Skin epidermis (tissue), 12 donors: ENCODE measurements around the gene SORCS1.

Source experiments
- H3K27ac ChIP-seq, 21 experiments: fragments of 200-600 bp; sonication (generic) in 11 of 21; one replicate each; pipeline ENCODE4 v1.5.0; 2020; ENCODE audit warnings: mild to moderate bottlenecking in 3 of 21, inconsistent platforms in 2 of 21, moderate library complexity in 2 of 21
- H3K4me3 ChIP-seq, 7 experiments: fragments of 200-600 bp; sonication (generic) in 2 of 7; one replicate each; pipeline ENCODE4 v1.5.0; 2020; ENCODE audit warnings: inconsistent platforms in 2 of 7, mild to moderate bottlenecking in 2 of 7, moderate library complexity in 1 of 7

SORCS1 gene

GRCh38 chr10:106917452-106918055, 247.0 kb downstream of the SORCS1 start:
- no peak overlapping the region for H3K27ac ChIP-seq
- H3K4me3 ChIP-seq: no peak overlapping the region

GRCh38 chr10:106914016-106914415, 250.5 kb downstream of the SORCS1 start:
- Histone ChIP-seq H3K4me3 (no peak overlapping the region), H3K27ac (no peak overlapping the region)

GRCh38 chr10:106913348-106913747, 251.2 kb downstream of the SORCS1 start:
- Histone ChIP-seq H3K27ac (no peak overlapping the region), H3K4me3 (no peak overlapping the region)

GRCh38 chr10:106911096-106911495, 253.4 kb downstream of the SORCS1 start:
- Histone ChIP-seq H3K4me3 (no peak overlapping the region), H3K27ac (no peak overlapping the region)

GRCh38 chr10:106910666-106911065, 253.8 kb downstream of the SORCS1 start:
- H3K4me3 ChIP-seq: no peak overlapping the region
- no peak overlapping the region for H3K27ac ChIP-seq

GRCh38 chr10:106908225-106908624, 256.3 kb downstream of the SORCS1 start:
- no peak overlapping the region for H3K4me3 ChIP-seq
- no peak overlapping the region for H3K27ac ChIP-seq

- no peak overlapping the region for H3K4me3 ChIP-seq
- H3K27ac ChIP-seq: no peak overlapping the region
Observed at GRCh38 chr10:106904209-106904608, 260.3 kb downstream of the SORCS1 start.

GRCh38 chr10:106903180-106903579, 261.3 kb downstream of the SORCS1 start:
- no peak overlapping the region for H3K4me3 ChIP-seq
- no peak overlapping the region for H3K27ac ChIP-seq

- H3K4me3 ChIP-seq: no peak overlapping the region
Observed at GRCh38 chr10:106900016-106900652, 264.4 kb downstream of the SORCS1 start.

GRCh38 chr10:106898446-106898845, 266.1 kb downstream of the SORCS1 start:
- Histone ChIP-seq H3K27ac (no peak overlapping the region), H3K4me3 (no peak overlapping the region)

More at GRCh38 chr10:106900016-106900652, 264.4 kb downstream of the SORCS1 start:
- H3K27ac ChIP-seq: no peak overlapping the region

- Histone ChIP-seq H3K27ac (no peak overlapping the region), H3K4me3 (no peak overlapping the region)
Observed at GRCh38 chr10:106897719-106898118, 266.8 kb downstream of the SORCS1 start.

- no peak overlapping the region for H3K27ac ChIP-seq
- H3K4me3 ChIP-seq: no peak overlapping the region
Observed at GRCh38 chr10:106894692-106895091, 269.8 kb downstream of the SORCS1 start.

GRCh38 chr10:106877574-106877973, 286.9 kb downstream of the SORCS1 start:
- H3K4me3 ChIP-seq: no peak overlapping the region
- no peak overlapping the region for H3K27ac ChIP-seq

- no peak overlapping the region for H3K27ac ChIP-seq
- no peak overlapping the region for H3K4me3 ChIP-seq
Observed at GRCh38 chr10:106874604-106874889, 290.0 kb downstream of the SORCS1 start.

GRCh38 chr10:106873770-106874603, 290.5 kb downstream of the SORCS1 start:
- no peak overlapping the region for H3K4me3 ChIP-seq
- H3K27ac ChIP-seq: no peak overlapping the region

GRCh38 chr10:106872176-106872575, 292.3 kb downstream of the SORCS1 start:
- Histone ChIP-seq H3K4me3 (no peak overlapping the region), H3K27ac (no peak overlapping the region)

- Histone ChIP-seq H3K27ac (no peak overlapping the region), H3K4me3 (no peak overlapping the region)
Observed at GRCh38 chr10:106866244-106866845, 298.2 kb downstream of the SORCS1 start.

GRCh38 chr10:106864031-106864430, 300.5 kb downstream of the SORCS1 start:
- Histone ChIP-seq H3K4me3 (no peak overlapping the region), H3K27ac (no peak overlapping the region)

GRCh38 chr10:106863549-106863948, 301.0 kb downstream of the SORCS1 start:
- H3K27ac ChIP-seq: no peak overlapping the region
- no peak overlapping the region for H3K4me3 ChIP-seq

GRCh38 chr10:106859892-106860652, 304.4 kb downstream of the SORCS1 start:
- Histone ChIP-seq H3K4me3 (no peak overlapping the region), H3K27ac (no peak overlapping the region)
